HG02759 (cell line): Measurements from ENCODE around the gene MYO9A.

ENCODE experiments used
- ATAC-seq: cut with Tn5 transposase; IDR thresholded peaks from one replicate; pipeline ENCODE4 v1.9.1; 2021; ENCODE audit warnings: mild to moderate bottlenecking, moderate library complexity; ENCODE audit not compliant: unreplicated experiment

The MYO9A gene

GRCh38 chr15:71974211-71974610 is 143.7 kb downstream of the MYO9A start:
- ATAC-seq, result no peak

DNA sequence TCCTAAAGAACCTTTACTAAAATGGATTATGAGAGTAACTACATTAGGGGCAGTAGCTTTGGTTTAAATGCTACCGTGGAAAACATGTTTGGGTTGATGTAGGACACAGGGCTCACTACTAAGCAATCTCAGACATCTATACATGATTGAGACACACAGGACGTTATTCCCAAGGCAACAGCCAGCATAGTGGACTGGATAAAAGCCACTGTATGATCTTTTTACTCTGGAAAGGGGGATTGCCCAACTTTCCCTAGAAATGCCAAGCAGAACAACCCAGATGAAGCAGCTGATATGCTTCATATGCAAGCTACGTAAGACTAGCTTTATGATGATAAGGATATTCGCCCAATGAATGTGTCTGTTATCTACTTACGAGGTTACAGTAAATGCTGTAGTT is 144.6 kb downstream of the MYO9A start:
- no peak for ATAC-seq

- ATAC-seq, result no peak
These were observed 146.0 kb downstream of the MYO9A start for GRCh38 chr15:71971905-71972304.

GRCh38 chr15:71970435-71970834 is 147.5 kb downstream of the MYO9A start:
- no peak for ATAC-seq

GRCh38 chr15:71962537-71962936 is 155.4 kb downstream of the MYO9A start:
- ATAC-seq, result no peak

DNA sequence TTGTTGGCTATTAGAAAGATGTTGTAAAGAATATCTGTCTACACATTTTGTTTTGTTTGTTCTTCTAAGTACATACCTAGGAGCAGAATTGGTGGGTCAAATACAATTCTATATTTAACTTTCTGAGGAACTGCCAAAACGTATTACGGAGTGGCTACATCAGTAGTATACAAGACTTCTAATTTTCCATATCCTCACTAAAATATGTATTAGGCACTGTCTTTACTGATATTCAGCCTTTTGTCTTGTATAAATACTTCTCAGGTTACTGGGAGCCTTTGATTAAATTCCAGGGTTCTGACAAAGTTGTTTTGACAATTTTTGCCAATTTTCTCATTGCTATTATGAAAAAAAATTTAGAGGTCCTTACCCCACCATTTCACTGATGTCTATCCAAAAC is 160.9 kb downstream of the MYO9A start:
- ATAC-seq, result no peak

DNA sequence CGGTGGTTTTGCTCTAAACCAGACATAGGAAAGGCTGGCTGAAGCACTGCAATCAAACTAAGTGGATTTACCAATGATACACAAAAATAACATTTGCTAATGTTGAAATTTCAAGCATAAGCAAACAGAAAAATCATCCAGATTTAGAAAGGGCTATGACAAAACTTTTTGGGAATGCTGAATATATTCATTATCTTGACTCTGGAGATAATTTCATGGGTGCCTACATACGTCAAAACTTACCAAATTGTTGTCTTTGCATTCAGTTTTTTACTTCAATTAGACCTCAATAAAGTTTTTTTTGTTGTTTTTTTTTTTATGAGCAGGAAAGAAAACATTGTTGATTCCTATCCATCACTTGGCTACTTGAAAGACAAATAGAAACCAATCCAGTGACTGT is 166.8 kb downstream of the MYO9A start:
- no peak for ATAC-seq

GRCh38 chr15:71945012-71945411 is 172.9 kb downstream of the MYO9A start:
- ATAC-seq, result no peak

GRCh38 chr15:71943806-71944205 is 174.1 kb downstream of the MYO9A start:
- no peak for ATAC-seq

- ATAC-seq, result no peak
These were observed 177.9 kb downstream of the MYO9A start for GRCh38 chr15:71939981-71940588.

- ATAC-seq, result no peak
These were observed 180.2 kb downstream of the MYO9A start for GRCh38 chr15:71937650-71938311.

DNA sequence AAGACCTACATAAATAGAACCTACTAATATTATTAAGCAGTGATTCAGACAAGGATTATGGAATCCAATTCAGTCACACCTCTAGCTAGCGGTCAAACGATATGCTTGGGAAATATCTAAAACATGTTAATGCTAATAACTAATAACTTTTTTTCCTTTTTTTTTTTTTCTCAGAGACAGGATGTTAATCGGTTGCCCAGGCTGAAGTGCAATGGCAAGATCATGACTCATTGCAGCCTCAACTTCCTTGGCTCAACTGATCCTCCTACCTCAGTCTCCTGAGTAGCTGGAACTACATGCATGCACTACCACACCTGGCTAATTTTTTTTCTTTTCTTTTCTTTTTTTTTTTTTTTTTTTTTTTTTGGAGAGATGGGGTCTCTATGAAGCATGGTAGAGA is 183.5 kb downstream of the MYO9A start:
- ATAC-seq, result no peak

DNA sequence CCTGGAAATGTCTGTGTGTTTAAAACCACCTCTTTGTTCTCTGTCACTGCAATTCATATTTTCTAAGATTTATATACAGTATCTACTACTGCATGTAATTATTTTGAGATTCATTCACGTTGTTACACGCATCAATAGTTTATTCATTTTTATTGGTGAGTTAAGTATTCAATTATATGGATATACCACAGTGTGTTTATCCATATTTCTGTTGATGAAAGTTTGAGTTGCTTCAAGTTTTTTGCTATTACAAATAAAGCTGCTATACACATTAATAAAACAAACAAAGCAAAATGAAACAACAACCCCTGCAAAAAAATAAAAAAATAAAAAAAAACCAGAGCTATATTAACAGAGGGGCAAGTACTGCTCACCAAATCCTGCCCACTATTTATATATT is 185.3 kb downstream of the MYO9A start:
- ATAC-seq, result no peak

DNA sequence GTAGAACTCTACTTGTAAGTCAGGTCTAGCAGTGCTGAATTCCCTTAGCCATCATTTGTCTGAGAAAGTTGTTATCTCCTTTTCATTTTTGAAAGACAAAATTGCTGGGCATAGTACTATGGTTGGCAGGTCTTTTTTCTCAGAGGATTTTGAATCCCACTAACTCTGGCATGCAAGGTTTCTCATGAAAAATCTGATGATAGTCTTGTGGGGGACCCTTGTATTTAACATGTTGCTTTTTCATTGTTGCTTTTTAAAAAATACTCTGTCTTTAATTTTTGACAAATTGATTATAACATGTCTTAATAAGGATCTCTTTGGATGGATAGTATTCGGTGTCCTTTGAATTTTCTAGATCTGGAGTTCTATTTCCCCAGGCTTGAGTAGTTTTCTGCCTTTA is 186.7 kb downstream of the MYO9A start:
- ATAC-seq, result no peak

GRCh38 chr15:71925145-71925544 is 192.8 kb downstream of the MYO9A start:
- ATAC-seq, result no peak

GRCh38 chr15:71921191-71921590 is 196.8 kb downstream of the MYO9A start:
- ATAC-seq, result no peak

- no peak for ATAC-seq
These were observed 197.4 kb downstream of the MYO9A start for GRCh38 chr15:71920573-71920972.

DNA sequence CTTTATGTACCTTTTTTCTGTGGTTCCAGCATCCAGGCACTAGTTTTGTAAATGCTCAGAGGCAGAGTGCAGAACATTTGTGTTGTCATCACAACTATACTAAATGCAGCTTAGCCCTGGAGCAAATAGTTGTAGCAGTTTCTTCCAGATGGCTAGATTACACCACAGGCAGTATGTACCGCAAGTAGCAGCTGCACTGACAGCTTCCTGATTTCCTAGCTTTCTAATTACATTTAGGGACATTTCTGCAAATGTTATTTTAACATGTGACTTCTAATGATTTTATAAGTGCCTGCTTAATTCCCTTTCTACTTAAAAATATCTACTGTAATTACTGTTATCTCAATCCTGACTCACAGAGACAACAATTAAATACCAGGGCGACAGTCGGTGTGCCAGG is 201.1 kb downstream of the MYO9A start:
- no peak for ATAC-seq

DNA sequence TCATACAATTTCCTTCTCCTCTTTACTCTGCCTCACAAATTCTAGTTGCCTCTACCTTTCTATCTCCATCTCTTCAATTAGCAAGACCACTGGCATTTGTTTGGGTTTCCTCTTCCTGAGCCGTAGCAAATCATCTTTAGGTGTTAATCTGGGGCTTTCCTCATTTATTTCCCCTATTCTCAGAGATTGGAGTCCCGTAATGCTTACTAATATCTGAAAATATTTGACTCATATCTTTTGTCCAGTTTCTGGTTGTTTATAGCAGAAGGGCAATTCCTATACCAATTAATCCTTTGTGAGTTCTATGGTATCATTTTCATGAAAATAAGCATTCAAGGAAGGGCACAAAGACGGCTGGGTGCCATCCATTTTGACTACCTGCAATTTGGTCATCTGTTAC is 203.9 kb downstream of the MYO9A start:
- no peak for ATAC-seq

DNA sequence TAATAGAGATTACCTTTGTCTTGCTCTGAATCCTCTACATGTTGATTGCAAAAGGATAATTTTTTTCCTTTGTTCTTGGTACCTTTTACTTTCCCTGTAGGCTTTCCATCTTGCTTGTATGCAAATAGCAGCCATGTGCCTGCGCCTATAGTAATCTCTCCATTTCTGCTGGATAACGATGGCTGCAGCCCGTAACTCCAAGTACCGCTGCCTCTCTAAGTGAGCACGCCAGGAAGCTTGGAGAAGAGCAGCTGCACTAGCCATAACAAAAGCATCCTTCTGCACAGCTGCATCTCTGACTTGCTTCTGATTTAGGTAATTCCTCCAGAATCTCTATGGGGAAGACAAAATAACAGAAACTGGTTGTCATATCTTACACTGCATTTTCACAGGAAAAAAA is 218.3 kb downstream of the MYO9A start:
- no peak for ATAC-seq

- no peak for ATAC-seq
These were observed 224.3 kb downstream of the MYO9A start for GRCh38 chr15:71893691-71894090.

DNA sequence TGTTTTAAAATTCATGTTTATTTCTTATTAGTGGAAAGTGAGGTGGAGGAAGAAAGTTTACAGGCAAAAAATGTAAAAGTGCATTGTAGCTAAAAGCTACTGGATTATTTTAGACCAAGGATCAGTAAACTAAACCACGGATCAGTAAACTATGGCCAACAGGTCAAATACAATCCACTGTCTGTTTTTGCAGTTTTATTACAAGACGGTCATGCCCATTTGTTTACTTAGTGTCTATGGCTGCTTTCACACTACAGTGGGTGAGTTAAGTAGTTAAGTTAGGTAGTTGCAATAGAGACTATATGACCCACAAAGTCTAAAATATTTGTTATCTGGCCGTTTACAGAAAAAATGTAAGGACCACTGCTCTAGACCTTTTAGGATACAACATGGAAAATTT is 225.6 kb downstream of the MYO9A start:
- ATAC-seq, result no peak

GRCh38 chr15:71891026-71891425 is 226.9 kb downstream of the MYO9A start:
- no peak for ATAC-seq
